DMS 273 (cell line): ENCODE data around the gene RFX7.

Experiments used
- DNase-seq: peaks from one replicate; lab custom pipeline; 2025; ENCODE audit not compliant: unreplicated experiment; lab: John Stamatoyannopoulos, UW

Gene RFX7

DNA sequence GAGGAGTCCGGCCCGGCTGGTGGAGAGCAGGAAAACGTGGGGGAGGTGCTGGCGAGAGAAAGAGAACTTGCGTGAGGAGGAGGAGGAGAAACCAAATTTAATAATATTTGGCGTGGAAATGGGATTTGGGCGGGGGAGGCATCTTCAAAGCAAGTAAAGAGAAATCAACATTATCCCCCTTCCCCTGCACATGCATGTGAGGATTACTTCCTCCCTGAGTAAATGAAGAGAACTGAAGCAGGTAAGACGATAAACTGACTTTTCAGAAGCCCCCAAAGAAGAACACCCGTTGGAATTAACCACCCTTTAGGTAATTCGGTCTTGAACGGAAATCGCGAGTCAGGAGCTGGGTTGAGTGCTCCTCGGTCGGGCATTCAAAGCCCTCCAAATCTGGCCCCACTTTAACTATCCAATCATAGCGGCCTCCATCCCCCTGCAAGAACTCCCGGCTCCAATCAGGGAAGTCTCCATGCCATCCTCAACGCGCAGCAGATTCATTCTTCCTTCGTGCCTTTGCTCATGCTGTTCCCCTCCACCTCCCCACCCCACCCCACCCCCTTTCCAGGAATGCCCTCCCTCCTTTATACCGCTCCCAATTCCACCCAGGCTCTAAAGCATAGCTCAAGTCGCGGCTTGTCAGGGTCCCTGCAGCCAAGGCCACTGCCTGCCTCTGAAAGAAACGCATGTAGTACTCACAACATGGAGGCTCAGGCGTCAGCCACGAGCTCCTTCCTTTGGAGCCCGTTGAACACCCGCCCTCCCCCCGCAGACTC is 545 bp upstream of the RFX7 start:
- peak; percentile 92 for DNase-seq

DNA sequence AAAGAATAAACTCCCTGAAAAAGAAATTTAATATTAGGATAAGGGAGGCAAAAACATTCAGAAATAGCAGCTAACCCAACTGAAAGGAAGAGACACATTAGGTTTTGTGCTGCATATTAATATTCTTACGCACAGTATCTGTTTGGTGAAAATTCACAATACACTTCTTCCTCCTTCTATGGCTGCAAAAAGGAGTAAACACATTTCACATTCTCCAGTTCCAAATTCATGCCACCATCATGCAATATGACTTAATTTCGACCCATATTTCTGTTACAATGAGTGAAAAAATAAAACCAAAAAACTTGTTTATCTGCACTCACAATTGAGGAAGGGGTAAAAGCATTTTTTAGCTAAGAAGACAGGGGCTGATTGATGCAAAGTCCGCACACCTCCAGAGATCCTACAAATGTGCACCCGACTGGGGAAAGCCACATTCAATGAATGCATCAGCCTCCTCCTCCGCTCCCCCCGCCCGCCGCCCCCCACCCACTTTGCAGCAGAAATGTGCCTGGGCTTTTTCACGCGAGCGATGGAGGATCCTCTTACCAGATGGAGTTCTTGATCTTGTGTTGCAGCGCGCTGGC is 1.0 kb downstream of the RFX7 start:
- no peak for DNase-seq

GRCh38 chr15:56241374-56242105 is 2.1 kb downstream of the RFX7 start:
- DNase-seq: peak; percentile 20

DNA sequence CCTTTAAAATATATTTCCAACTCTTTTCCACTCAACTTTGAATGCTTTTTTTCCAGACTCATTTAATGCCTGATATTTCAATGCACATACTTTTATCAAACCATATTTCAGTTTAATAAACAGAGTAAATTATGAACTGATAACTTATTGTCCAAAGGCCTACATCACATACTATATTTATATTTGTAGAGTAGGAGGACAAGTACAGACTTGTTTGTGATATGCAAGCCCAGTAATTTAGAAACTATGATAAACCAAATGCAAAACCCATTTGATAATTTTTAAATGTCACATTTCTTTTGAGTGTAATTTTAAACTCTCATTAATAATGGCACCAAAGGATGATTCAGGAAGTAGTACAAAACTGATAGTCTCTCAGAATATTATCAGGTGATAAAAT is 3.3 kb downstream of the RFX7 start:
- no peak for DNase-seq

- DNase-seq: no peak
Observed at GRCh38 chr15:56236197-56236596, 7.5 kb downstream of the RFX7 start.

GRCh38 chr15:56234804-56235203 is 8.9 kb downstream of the RFX7 start:
- DNase-seq: no peak

DNA sequence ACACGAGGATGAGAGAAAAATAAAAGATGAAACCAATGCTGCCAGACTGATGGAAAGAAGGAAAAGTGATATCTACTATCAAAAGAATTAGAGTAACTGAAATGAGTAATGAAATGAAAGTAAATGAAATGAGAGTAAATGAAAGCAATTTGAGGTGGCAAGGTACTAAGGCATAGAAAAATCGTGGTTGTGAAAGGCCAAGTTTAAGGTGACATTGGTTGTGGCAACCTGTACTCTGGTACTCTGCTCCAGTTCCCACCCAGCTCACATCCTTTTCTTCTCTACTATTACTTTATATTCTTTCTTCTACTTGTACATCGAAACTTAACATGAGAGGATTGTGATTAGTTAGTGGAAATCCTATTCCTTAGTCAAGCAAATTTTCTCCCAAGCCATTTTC is 10.1 kb downstream of the RFX7 start:
- DNase-seq: no peak

GRCh38 chr15:56232058-56232457 is 11.6 kb downstream of the RFX7 start:
- DNase-seq: peak; percentile 17

DNA sequence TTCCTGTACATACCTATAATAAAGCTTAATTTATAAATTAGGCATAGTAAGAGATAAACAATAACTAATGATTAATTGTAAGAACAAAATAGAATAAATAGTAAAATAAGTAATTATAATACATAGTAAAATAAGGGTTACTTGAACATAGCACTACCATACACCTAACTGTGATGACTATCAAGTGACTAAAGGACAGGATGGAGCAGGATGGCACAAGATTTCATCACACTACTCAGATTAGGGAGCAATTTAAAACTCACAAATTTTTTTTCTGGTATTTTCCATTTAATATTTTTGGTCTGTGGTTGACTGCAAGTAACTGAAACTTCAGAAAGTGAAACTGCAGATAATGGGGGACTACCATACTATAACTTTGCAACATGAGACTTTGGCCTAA is 14.8 kb downstream of the RFX7 start:
- no peak for DNase-seq

GRCh38 chr15:56228352-56228751 is 15.3 kb downstream of the RFX7 start:
- DNase-seq: no peak

GRCh38 chr15:56227780-56228179 is 15.9 kb downstream of the RFX7 start:
- DNase-seq: no peak

GRCh38 chr15:56227306-56227705 is 16.4 kb downstream of the RFX7 start:
- DNase-seq: no peak

DNA sequence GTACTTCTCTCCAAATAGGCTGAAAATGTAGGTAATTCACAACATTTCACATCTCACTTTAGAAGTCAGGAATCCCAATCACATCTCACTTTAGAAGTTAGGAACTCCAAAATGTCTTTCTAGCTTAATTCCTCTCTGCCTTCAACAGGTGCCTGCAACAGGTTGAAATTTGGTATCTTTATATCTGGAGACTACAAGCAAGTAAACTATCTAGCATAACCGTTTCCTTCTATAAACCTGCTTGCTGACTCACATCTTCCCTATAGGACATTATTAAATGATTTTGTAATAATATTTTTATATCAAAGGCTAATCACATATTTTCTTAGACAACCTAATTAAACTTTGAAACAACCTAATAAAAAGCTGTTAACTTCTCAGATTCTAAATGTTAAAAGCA is 18.2 kb downstream of the RFX7 start:
- no peak for DNase-seq

DNA sequence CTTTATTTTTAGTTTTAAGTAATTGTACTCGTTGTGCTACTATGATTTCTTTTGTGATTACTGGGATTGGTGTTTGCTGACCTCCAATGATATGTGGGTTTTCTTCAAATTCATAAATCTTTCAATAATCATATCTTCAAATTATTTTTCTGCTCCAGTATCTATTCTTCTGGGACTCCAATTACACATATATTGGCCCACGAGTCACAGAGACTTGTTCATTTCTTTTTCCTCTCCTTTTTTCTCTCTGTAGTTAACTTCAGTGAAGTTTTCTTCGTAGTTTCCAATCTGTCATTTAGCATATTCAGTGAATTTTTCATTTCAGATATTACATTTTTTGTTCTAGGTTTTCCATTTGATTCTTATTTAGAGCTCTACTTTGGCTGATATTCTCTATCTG is 21.4 kb downstream of the RFX7 start:
- no peak for DNase-seq

- no peak for DNase-seq
Observed at GRCh38 chr15:56217341-56217740, 26.3 kb downstream of the RFX7 start.

- no peak for DNase-seq
Observed at GRCh38 chr15:56215769-56216168, 27.9 kb downstream of the RFX7 start.

- no peak for DNase-seq
Observed at GRCh38 chr15:56211960-56212550, 31.6 kb downstream of the RFX7 start.

- DNase-seq: no peak
Observed at GRCh38 chr15:56211064-56211463, 32.6 kb downstream of the RFX7 start.

GRCh38 chr15:56208641-56209155 is 35.0 kb downstream of the RFX7 start:
- no peak for DNase-seq

DNA sequence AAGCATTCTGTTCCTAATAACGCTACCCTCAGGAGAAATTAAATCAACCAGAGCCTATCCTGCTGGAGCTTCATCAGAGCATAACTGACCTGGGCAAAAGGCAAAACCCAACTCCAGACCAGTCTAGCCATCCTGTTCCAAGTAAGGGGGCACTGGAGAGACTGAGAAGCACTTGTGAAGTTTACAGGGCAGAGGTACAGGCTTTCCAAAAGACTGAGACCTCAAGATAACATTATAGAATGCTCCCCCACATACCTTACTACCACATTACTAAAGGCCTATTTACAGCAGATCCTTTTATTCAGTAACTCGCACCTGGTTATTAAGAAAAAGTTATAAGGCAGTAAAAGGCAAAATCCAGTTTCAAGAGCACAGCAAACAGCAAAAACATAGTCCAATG is 35.5 kb downstream of the RFX7 start:
- DNase-seq: no peak

- no peak for DNase-seq
Observed at GRCh38 chr15:56207711-56208110, 36.0 kb downstream of the RFX7 start.

GRCh38 chr15:56207092-56207491 is 36.6 kb downstream of the RFX7 start:
- DNase-seq: no peak
